ENCODE results near the gene SLC5A5. TPM values are rescaled to one million over a fixed set of nuclear protein-coding genes. Genes with fewer than 3 reads are reported as not detected.

The SLC5A5 gene
- total RNA-seq: not detected

GRCh38 chr19:17871878-17872250, at the start of gene SLC5A5:
Gene SLC5A5, plus strand, starts transcription at chr19:17871945. Its CDS starts 375 bp downstream, at chr19:17872320.
- no peak for DNase-seq (ENCODE audit: low spot score)

- no peak for DNase-seq (ENCODE audit: low spot score)
Observed at GRCh38 chr19:17824339-17824738, 47.4 kb upstream of the SLC5A5 start.

GRCh38 chr19:17826508-17827056, 45.2 kb upstream of the SLC5A5 start:
- no peak for DNase-seq (ENCODE audit: low spot score)

GRCh38 chr19:17829855-17830566, 41.7 kb upstream of the SLC5A5 start:
- DNase-seq (ENCODE audit: low spot score): peak; percentile 44

GRCh38 chr19:17830567-17831418, 41.0 kb upstream of the SLC5A5 start:
- DNase-seq (ENCODE audit: low spot score): peak; percentile 91

GRCh38 chr19:17831419-17831888, 40.3 kb upstream of the SLC5A5 start:
- no peak for DNase-seq (ENCODE audit: low spot score)

- DNase-seq (ENCODE audit: low spot score): no peak
Observed at GRCh38 chr19:17832443-17833208, 39.1 kb upstream of the SLC5A5 start.

GRCh38 chr19:17834350-17835181, 37.2 kb upstream of the SLC5A5 start:
- DNase-seq (ENCODE audit: low spot score): no peak

GRCh38 chr19:17835182-17836006, 36.4 kb upstream of the SLC5A5 start:
- DNase-seq (ENCODE audit: low spot score): no peak

- DNase-seq (ENCODE audit: low spot score): no peak
Observed at GRCh38 chr19:17836530-17836929, 35.2 kb upstream of the SLC5A5 start.

- DNase-seq (ENCODE audit: low spot score): no peak
Observed at GRCh38 chr19:17837972-17838371, 33.8 kb upstream of the SLC5A5 start.

- no peak for DNase-seq (ENCODE audit: low spot score)
Observed at GRCh38 chr19:17840019-17840418, 31.7 kb upstream of the SLC5A5 start.

- no peak for DNase-seq (ENCODE audit: low spot score)
Observed at GRCh38 chr19:17841371-17841809, 30.4 kb upstream of the SLC5A5 start.

GRCh38 chr19:17841810-17842662, 29.7 kb upstream of the SLC5A5 start:
- DNase-seq (ENCODE audit: low spot score): peak; percentile 89

- DNase-seq (ENCODE audit: low spot score): no peak
Observed at GRCh38 chr19:17842663-17843291, 29.0 kb upstream of the SLC5A5 start.

GRCh38 chr19:17843292-17843827, 28.4 kb upstream of the SLC5A5 start:
- no peak for DNase-seq (ENCODE audit: low spot score)

- no peak for DNase-seq (ENCODE audit: low spot score)
Observed at GRCh38 chr19:17843908-17844490, 27.7 kb upstream of the SLC5A5 start.

- no peak for DNase-seq (ENCODE audit: low spot score)
Observed at GRCh38 chr19:17846146-17846545, 25.6 kb upstream of the SLC5A5 start.

Measured in mucosa of gallbladder (tissue), 1 donor.